Measurements from ENCODE around the gene EDARADD.
"Not testable (repeated sequence)": the region's sequence is repeated elsewhere in the genome, so short reads cannot be mapped to it uniquely, and the experiment has no call there.

The EDARADD gene

GRCh38 chr1:236393681-236394481, at the start of gene EDARADD:
Gene EDARADD, plus strand, starts transcription at chr1:236394286. Its CDS starts 159 bp downstream, at chr1:236394445.
- DNase-seq (ENCODE audit: low spot score), result no peak

- DNase-seq (ENCODE audit: low spot score), result peak; percentile 12
Observed at GRCh38 chr1:236345728-236346127, 48.4 kb upstream of the EDARADD start.

GRCh38 chr1:236348071-236348470, 46.0 kb upstream of the EDARADD start:
- no peak for DNase-seq (ENCODE audit: low spot score)

GRCh38 chr1:236350308-236350707, 43.8 kb upstream of the EDARADD start:
- no peak for DNase-seq (ENCODE audit: low spot score)

- DNase-seq (ENCODE audit: low spot score), result no peak
Observed at GRCh38 chr1:236351875-236352573, 42.1 kb upstream of the EDARADD start.

GRCh38 chr1:236352747-236353146, 41.3 kb upstream of the EDARADD start:
- not testable (repeated sequence) for DNase-seq (ENCODE audit: low spot score)

- no peak for DNase-seq (ENCODE audit: low spot score)
Observed at GRCh38 chr1:236353813-236354212, 40.3 kb upstream of the EDARADD start.

GRCh38 chr1:236354330-236355147, 39.5 kb upstream of the EDARADD start:
- no peak for DNase-seq (ENCODE audit: low spot score)

- DNase-seq (ENCODE audit: low spot score), result no peak
Observed at GRCh38 chr1:236356141-236356540, 37.9 kb upstream of the EDARADD start.

- DNase-seq (ENCODE audit: low spot score), result no peak
Observed at GRCh38 chr1:236361909-236362590, 32.0 kb upstream of the EDARADD start.

- no peak for DNase-seq (ENCODE audit: low spot score)
Observed at GRCh38 chr1:236363237-236363636, 30.8 kb upstream of the EDARADD start.

GRCh38 chr1:236365999-236366570, 28.0 kb upstream of the EDARADD start:
- no peak for DNase-seq (ENCODE audit: low spot score)

GRCh38 chr1:236366681-236367080, 27.4 kb upstream of the EDARADD start:
- DNase-seq (ENCODE audit: low spot score), result not testable (repeated sequence)

- no peak for DNase-seq (ENCODE audit: low spot score)
Observed at GRCh38 chr1:236370420-236370819, 23.7 kb upstream of the EDARADD start.

GRCh38 chr1:236371083-236371482, 23.0 kb upstream of the EDARADD start:
- no peak for DNase-seq (ENCODE audit: low spot score)

GRCh38 chr1:236377832-236378535, 16.1 kb upstream of the EDARADD start:
- DNase-seq (ENCODE audit: low spot score), result no peak

- no peak for DNase-seq (ENCODE audit: low spot score)
Observed at GRCh38 chr1:236381565-236382158, 12.4 kb upstream of the EDARADD start.

- DNase-seq (ENCODE audit: low spot score), result no peak
Observed at GRCh38 chr1:236388332-236388731, 5.8 kb upstream of the EDARADD start.

- no peak for DNase-seq (ENCODE audit: low spot score)
Observed at GRCh38 chr1:236389253-236389652, 4.8 kb upstream of the EDARADD start.

- DNase-seq (ENCODE audit: low spot score), result no peak
Observed at GRCh38 chr1:236391008-236391407, 3.1 kb upstream of the EDARADD start.

GRCh38 chr1:236392182-236392581, 1.9 kb upstream of the EDARADD start:
- no peak for DNase-seq (ENCODE audit: low spot score)

Data from RKO (cell line).